HEK293 (cell line): Measurements from ENCODE around the gene TGFB1.

Experiments used
- HOXA7 ChIP-seq: sonication (generic); formaldehyde crosslinking; IDR thresholded peaks from 2 replicates; pipeline ENCODE4 v1.8.1; 2022; ENCODE audit warnings: missing genetic modification reagents, borderline replicate concordance
- MEIS1 ChIP-seq: sonication (generic); formaldehyde crosslinking; IDR thresholded peaks from 2 replicates; pipeline ENCODE4 v1.8.1; 2022; ENCODE audit warnings: missing genetic modification reagents, mild to moderate bottlenecking, borderline replicate concordance
- MYNN ChIP-seq: fragments of 450-650 bp; formaldehyde crosslinking; IDR thresholded peaks from 2 replicates; pipeline ENCODE4 v1.5.1; 2016; ENCODE audit warnings: missing biosample characterization, missing genetic modification characterization, borderline replicate concordance
- MZF1 ChIP-seq: fragments of 450-650 bp; formaldehyde crosslinking; IDR thresholded peaks from 2 replicates; pipeline ENCODE4 v1.5.1; 2017; ENCODE audit warnings: missing biosample characterization, missing genetic modification characterization, borderline replicate concordance
- OSR2 ChIP-seq: fragments of 450-650 bp; formaldehyde crosslinking; IDR thresholded peaks from 2 replicates; pipeline ENCODE4 v1.5.1; 2016; ENCODE audit warnings: missing biosample characterization, missing genetic modification characterization
- OVOL3 ChIP-seq: fragments of 450-650 bp; formaldehyde crosslinking; IDR thresholded peaks from 2 replicates; pipeline ENCODE4 v1.5.1; 2016; ENCODE audit warnings: missing biosample characterization, missing genetic modification characterization
- TSHZ1 ChIP-seq: fragments of 450-650 bp; formaldehyde crosslinking; IDR thresholded peaks from 2 replicates; pipeline ENCODE4 v1.5.1; 2016; ENCODE audit warnings: missing biosample characterization, missing genetic modification characterization, borderline replicate concordance
- ZBTB20 ChIP-seq: fragments of 450-650 bp; formaldehyde crosslinking; IDR thresholded peaks from 2 replicates; pipeline ENCODE4 v1.5.1; 2016; ENCODE audit warnings: missing biosample characterization, missing genetic modification characterization
- ZBTB26 ChIP-seq: fragments of 450-650 bp; formaldehyde crosslinking; optimal IDR thresholded peaks from 2 replicates; pipeline ENCODE3; 2016; ENCODE audit warnings: missing biosample characterization, mild to moderate bottlenecking, missing genetic modification characterization
- ZFP41 ChIP-seq: fragments of 450-650 bp; formaldehyde crosslinking; IDR thresholded peaks from 2 replicates; pipeline ENCODE4 v1.5.1; 2016; ENCODE audit warnings: missing biosample characterization, missing genetic modification characterization, borderline replicate concordance
- ZNF10 ChIP-seq: fragments of 450-650 bp; formaldehyde crosslinking; IDR thresholded peaks from 2 replicates; pipeline ENCODE4 v1.5.1; 2017; ENCODE audit warnings: missing biosample characterization, missing genetic modification characterization
- ZNF19 ChIP-seq: fragments of 450-650 bp; formaldehyde crosslinking; IDR thresholded peaks from 2 replicates; pipeline ENCODE4; 2016; ENCODE audit warnings: missing biosample characterization, missing genetic modification characterization, low read depth
- ZNF223 ChIP-seq: fragments of 450-650 bp; formaldehyde crosslinking; IDR thresholded peaks from 2 replicates; pipeline ENCODE4 v1.5.1; 2016; ENCODE audit warnings: missing biosample characterization, missing genetic modification characterization
- ZNF274 ChIP-seq, 2 experiments: fragments of 200-500 bp in 1 of 2; fragments of 450-650 bp in 1 of 2; sonication (Bioruptor generic) in 1 of 2; formaldehyde crosslinking in 1 of 2; IDR thresholded peaks; 2 replicates each; pipeline versions ENCODE4 v1.5.1 to v1.6.1; 2014 to 2016; ENCODE audit warnings: borderline replicate concordance in 1 of 2, inconsistent platforms in 1 of 2, low read length in 1 of 2, missing biosample characterization in 1 of 2, missing genetic modification characterization in 1 of 2
- ZNF302 ChIP-seq: fragments of 450-650 bp; formaldehyde crosslinking; IDR thresholded peaks from 2 replicates; pipeline ENCODE4 v1.5.1; 2016; ENCODE audit warnings: missing biosample characterization, missing genetic modification characterization, low read depth
- ZNF311 ChIP-seq: fragments of 450-650 bp; formaldehyde crosslinking; IDR thresholded peaks from 2 replicates; pipeline ENCODE4 v1.5.1; 2017; ENCODE audit warnings: missing biosample characterization, missing genetic modification characterization, borderline replicate concordance
- ZNF521 ChIP-seq: fragments of 450-650 bp; formaldehyde crosslinking; IDR thresholded peaks from 2 replicates; pipeline ENCODE4 v1.5.1; 2017; ENCODE audit warnings: missing biosample characterization, mild to moderate bottlenecking, missing genetic modification characterization
- ZNF585B ChIP-seq: fragments of 450-650 bp; formaldehyde crosslinking; IDR thresholded peaks from 2 replicates; pipeline ENCODE4 v1.5.1; 2016; ENCODE audit warnings: missing biosample characterization, missing genetic modification characterization
- ZNF610 ChIP-seq: fragments of 450-650 bp; formaldehyde crosslinking; IDR thresholded peaks from 2 replicates; pipeline ENCODE4 v1.5.1; 2016; ENCODE audit warnings: missing biosample characterization, missing genetic modification characterization, borderline replicate concordance
- ZNF621 ChIP-seq: fragments of 450-650 bp; formaldehyde crosslinking; IDR thresholded peaks from 2 replicates; pipeline ENCODE4 v1.5.1; 2017; ENCODE audit warnings: missing biosample characterization, missing genetic modification characterization
- ZNF76 ChIP-seq: fragments of 450-650 bp; formaldehyde crosslinking; IDR thresholded peaks from 2 replicates; pipeline ENCODE4; 2016; ENCODE audit warnings: low read depth, missing biosample characterization, missing genetic modification characterization, borderline replicate concordance
- ZNF777 ChIP-seq: fragments of 450-650 bp; formaldehyde crosslinking; IDR thresholded peaks from 2 replicates; pipeline ENCODE4 v1.5.1; 2017; ENCODE audit warnings: missing biosample characterization, missing genetic modification characterization, borderline replicate concordance
- TF ChIP-seq, protein P1 (sequence below): fragments of 450-650 bp; formaldehyde crosslinking; conservative IDR thresholded peaks from 2 replicates; pipeline ENCODE4 v1.5.1; 2016; ENCODE audit warnings: low read depth, missing biosample characterization, missing genetic modification characterization
- TF ChIP-seq, protein P2 (sequence below): fragments of 450-650 bp; formaldehyde crosslinking; IDR thresholded peaks from 2 replicates; pipeline ENCODE4 v1.5.1; 2017; ENCODE audit warnings: missing biosample characterization, mild to moderate bottlenecking, missing genetic modification characterization, moderate library complexity
- TF ChIP-seq, protein P3 (sequence below): fragments of 450-650 bp; formaldehyde crosslinking; IDR thresholded peaks from 2 replicates; pipeline ENCODE4 v1.5.0; 2017; ENCODE audit warnings: missing biosample characterization, missing genetic modification characterization, borderline replicate concordance
- TF ChIP-seq, protein P4 (sequence below): fragments of 450-650 bp; formaldehyde crosslinking; IDR thresholded peaks from 2 replicates; pipeline ENCODE4 v1.5.1; 2017; ENCODE audit warnings: missing biosample characterization, missing genetic modification characterization

The TGFB1 gene

DNA sequence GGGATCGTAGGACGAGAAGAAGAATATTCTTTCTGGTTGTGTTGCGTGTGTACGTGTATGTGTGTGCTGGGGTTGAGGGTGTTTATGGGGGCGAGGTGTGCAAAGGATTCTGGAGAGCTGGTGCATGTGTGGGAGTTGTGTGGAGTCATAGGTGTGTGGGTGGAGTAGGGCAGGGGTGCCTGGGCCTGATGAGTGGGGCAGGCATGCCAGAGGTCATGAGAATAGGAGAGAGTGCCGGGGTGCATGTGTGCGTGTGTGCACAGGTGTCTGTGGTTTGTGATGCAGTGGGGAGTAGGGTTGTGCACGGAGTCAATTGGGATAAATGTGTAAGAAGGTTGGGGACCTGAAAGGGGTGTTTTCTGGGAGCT is 23.3 kb upstream of the TGFB1 start (continued):
- TF ChIP-seq, protein P1, sequence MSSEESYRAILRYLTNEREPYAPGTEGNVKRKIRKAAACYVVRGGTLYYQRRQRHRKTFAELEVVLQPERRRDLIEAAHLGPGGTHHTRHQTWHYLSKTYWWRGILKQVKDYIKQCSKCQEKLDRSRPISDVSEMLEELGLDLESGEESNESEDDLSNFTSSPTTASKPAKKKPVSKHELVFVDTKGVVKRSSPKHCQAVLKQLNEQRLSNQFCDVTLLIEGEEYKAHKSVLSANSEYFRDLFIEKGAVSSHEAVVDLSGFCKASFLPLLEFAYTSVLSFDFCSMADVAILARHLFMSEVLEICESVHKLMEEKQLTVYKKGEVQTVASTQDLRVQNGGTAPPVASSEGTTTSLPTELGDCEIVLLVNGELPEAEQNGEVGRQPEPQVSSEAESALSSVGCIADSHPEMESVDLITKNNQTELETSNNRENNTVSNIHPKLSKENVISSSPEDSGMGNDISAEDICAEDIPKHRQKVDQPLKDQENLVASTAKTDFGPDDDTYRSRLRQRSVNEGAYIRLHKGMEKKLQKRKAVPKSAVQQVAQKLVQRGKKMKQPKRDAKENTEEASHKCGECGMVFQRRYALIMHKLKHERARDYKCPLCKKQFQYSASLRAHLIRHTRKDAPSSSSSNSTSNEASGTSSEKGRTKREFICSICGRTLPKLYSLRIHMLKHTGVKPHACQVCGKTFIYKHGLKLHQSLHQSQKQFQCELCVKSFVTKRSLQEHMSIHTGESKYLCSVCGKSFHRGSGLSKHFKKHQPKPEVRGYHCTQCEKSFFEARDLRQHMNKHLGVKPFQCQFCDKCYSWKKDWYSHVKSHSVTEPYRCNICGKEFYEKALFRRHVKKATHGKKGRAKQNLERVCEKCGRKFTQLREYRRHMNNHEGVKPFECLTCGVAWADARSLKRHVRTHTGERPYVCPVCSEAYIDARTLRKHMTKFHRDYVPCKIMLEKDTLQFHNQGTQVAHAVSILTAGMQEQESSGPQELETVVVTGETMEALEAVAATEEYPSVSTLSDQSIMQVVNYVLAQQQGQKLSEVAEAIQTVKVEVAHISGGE (tag by site-specific recombination), result no peak
- TF ChIP-seq OSR2 (tag by site-specific recombination) (no peak), ZNF777 (no peak), MZF1 (tag by site-specific recombination) (no peak), ZBTB26 (tag by site-specific recombination) (no peak), MYNN (tag by site-specific recombination) (no peak), ZNF19 (tag by site-specific recombination) (no peak), ZNF585B (no peak), ZNF610 (tag by site-specific recombination) (no peak), HOXA7 (no peak), ZNF223 (tag by site-specific recombination) (peak; percentile 71), ZNF274 (IDR thresholded peaks at IDR 0.05; ENCODE audit: low read length) (no peak), ZNF274 (tag by site-specific recombination; IDR thresholded peaks at IDR 0.05; ENCODE audit: borderline replicate concordance) (no peak), OVOL3 (tag by site-specific recombination) (no peak), ZNF311 (no peak), ZFP41 (no peak), ZNF10 (tag by site-specific recombination) (no peak), ZNF76 (peak; percentile 82), ZNF521 (no peak), TSHZ1 (tag by site-specific recombination) (no peak), ZBTB20 (no peak), MEIS1 (CRISPR knock-in tag) (no peak), ZNF621 (tag by site-specific recombination) (no peak), ZNF302 (tag by site-specific recombination) (no peak)
- TF ChIP-seq, protein P2, sequence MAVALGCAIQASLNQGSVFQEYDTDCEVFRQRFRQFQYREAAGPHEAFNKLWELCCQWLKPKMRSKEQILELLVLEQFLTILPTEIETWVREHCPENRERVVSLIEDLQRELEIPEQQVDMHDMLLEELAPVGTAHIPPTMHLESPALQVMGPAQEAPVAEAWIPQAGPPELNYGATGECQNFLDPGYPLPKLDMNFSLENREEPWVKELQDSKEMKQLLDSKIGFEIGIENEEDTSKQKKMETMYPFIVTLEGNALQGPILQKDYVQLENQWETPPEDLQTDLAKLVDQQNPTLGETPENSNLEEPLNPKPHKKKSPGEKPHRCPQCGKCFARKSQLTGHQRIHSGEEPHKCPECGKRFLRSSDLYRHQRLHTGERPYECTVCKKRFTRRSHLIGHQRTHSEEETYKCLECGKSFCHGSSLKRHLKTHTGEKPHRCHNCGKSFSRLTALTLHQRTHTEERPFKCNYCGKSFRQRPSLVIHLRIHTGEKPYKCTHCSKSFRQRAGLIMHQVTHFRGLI (tag by site-specific recombination), result no peak
- TF ChIP-seq, protein P3, sequence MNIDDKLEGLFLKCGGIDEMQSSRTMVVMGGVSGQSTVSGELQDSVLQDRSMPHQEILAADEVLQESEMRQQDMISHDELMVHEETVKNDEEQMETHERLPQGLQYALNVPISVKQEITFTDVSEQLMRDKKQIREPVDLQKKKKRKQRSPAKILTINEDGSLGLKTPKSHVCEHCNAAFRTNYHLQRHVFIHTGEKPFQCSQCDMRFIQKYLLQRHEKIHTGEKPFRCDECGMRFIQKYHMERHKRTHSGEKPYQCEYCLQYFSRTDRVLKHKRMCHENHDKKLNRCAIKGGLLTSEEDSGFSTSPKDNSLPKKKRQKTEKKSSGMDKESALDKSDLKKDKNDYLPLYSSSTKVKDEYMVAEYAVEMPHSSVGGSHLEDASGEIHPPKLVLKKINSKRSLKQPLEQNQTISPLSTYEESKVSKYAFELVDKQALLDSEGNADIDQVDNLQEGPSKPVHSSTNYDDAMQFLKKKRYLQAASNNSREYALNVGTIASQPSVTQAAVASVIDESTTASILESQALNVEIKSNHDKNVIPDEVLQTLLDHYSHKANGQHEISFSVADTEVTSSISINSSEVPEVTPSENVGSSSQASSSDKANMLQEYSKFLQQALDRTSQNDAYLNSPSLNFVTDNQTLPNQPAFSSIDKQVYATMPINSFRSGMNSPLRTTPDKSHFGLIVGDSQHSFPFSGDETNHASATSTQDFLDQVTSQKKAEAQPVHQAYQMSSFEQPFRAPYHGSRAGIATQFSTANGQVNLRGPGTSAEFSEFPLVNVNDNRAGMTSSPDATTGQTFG (tag by site-specific recombination), result no peak
- TF ChIP-seq, protein P4, sequence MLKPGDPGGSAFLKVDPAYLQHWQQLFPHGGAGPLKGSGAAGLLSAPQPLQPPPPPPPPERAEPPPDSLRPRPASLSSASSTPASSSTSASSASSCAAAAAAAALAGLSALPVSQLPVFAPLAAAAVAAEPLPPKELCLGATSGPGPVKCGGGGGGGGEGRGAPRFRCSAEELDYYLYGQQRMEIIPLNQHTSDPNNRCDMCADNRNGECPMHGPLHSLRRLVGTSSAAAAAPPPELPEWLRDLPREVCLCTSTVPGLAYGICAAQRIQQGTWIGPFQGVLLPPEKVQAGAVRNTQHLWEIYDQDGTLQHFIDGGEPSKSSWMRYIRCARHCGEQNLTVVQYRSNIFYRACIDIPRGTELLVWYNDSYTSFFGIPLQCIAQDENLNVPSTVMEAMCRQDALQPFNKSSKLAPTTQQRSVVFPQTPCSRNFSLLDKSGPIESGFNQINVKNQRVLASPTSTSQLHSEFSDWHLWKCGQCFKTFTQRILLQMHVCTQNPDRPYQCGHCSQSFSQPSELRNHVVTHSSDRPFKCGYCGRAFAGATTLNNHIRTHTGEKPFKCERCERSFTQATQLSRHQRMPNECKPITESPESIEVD (tag by site-specific recombination), result no peak
